GM19025 (cell line): Measurements from ENCODE around the gene DYSF.
"Not testable (repeated sequence)": the region's sequence is repeated elsewhere in the genome, so short reads cannot be mapped to it uniquely, and the experiment has no call there.

Experiments
- ATAC-seq: cut with Tn5 transposase; IDR thresholded peaks from one replicate; pipeline ENCODE4 v1.9.1; 2021; ENCODE audit warnings: mild to moderate bottlenecking, low read depth, moderate library complexity; ENCODE audit not compliant: unreplicated experiment

The DYSF gene

DNA sequence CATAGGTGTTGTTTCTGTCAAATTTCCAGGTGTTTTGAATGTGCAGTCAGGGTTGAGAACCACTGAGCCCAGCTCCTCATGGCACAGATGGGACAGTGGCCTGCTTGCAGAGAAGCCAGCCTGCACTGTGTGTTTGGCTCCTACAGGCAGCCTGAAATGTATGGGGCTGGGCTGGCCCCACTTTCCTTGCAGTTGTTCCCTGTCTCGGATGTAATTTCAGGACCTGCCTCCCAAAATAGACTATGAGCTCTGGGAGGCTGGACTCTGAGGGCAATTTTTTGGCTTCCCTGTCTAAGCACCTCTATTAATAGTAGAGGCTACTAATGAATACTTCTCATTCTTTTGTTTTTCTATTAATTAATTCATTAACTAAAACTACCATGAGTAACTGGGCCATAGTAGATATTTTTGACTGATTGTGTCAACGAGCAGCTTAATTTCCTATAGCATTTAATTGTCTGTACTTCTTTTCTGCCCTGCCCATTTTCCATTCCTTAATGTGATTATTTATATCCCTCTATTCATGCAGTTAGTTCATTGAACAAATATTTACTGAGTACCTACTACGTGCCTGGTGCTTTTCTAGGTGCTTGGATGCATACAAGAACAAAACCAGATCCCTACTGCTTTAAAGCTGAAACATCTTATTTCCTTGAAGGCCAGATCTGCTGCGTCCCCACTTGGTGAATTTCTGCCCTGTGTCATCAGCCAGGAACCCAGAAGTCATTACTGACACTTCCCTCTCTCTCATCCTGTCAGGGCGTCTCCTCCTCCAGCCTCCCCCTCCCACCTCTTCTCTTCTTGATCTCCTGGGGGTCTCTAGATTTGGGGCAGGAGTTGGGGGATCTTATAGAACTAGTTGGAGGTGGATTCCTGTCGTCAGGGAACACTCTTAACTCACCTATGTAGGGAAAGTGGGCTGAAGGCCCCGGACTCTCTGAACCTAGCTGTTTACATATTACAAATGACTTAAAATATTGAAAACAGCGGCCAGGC, 16.3 kb downstream of the DYSF start:
- ATAC-seq: no peak

DNA sequence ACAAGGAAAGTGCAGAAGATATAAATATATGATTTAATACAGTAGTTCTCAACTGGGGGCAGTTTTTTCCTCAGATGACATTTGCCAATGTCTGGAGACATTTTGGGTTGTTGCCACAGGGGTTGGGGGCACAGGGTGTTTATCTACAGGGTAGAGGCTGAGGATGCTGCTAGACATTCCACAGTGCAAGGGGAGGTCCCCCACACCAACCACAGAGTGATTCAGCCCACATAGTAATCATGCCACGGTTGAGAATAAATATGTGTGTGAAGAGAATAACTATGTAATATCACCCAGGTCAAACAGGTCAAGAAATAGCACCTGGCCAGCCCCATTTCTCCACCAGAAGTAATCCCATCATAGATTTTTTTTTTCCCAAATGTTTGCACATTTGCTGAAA, 17.9 kb downstream of the DYSF start:
- ATAC-seq: no peak

DNA sequence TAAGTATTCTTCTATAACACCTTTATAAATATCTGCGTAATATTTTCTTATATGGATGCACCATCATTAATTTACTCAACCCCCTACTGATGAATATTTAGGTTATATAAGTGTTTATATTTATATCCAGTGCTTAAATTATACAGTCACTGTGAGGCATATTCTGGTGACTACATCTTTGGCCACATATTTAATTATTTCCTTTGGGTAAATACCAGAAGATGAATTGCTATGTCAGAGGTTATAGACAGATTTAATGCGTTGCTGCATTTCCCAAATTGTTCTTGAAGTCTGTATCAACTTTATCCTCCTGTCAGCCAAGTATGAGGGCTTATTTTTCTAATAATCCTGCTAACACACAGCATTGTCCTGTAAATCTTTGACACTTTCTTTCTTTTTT, 18.7 kb downstream of the DYSF start:
- no peak for ATAC-seq

DNA sequence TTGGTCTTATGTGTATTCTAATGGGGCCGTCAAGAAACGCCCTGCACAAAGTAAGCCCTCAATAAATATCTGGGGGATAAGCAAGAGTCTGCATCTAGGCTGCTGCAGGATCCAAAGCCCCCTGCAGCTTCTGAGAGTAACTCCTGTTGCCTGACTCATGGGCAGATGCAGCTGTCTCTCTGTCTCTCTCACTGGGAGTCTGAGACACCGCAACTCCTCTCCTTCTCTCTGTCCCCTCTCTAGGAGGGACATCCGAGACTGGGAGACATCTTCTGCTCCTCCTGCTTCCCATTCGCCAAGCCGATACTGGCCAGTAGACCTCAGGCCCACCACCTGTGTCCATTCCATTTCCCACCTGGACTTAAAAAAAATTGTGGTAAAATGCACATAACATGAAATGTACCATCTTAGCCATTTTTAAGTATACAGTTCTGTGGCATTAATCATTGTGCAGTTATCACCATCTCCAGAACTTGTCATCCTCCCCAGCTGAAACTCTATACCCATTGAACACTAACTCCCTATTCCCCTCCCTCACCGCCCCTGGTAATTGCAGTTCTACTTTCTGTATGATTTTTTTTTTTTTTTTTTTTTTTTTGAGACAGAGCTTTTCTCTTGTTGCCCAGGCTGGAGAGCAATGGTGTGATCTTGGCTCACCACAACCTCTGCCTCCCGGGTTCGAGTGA, 20.1 kb downstream of the DYSF start:
- no peak for ATAC-seq

DNA sequence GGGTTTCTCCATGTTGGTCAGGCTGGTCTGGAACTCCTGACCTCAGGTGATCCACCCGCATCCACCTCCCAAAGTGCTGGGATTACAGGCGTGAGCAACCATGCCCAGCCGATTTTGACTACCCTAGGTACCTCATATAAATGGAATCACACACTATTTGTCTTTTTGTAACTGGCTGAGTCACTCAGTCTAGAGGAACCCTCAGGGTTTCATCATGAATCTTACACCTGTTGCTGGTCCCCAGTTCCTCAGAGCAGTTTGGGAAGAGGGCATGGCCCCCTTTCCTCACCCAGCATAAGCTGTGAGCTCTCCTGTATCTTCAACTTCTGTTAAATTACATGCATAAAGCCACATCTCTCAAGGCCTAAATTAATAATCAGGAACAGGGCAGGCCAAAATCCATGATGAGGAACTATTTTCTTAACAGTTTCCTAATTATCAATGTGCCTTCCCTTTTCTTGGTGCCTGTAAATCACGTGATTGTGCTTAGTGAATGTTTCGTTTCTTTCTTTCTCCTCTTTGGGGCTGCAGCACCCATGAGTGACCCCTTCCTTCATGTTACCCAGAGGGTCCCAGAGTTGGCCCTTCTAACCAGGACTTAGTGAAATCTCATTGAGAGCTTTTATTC, 20.9 kb downstream of the DYSF start:
- no peak for ATAC-seq

DNA sequence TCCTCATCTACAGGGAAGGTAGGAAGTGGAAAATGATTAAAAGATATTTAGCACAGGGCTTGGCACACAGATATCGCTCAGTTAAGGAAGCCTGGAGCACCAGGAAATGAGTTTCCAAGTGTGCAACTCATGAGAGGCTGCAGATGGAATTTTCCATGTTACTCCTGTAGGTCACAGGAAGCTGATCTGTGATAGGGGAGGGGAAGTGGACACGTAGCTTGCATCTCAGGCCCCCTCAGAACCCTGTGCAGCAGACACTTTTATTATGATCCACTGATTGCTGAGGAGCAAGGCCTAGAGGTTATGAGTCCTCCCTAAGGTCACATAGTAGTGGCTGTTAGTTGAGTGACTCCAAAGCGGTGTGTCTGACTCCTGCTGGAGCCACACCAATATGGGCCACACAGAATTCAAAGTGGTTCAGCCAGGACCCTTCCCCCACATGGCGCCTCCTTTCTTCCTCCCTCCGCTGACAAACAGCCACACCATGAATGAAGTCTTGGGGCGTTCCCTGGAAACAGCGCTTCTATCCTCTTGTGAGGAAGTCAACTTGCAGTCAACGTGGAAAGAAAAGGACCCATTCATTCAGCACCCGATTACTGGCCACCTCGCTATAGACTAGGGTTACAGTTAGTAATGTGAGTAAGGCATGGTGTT, 21.5 kb downstream of the DYSF start:
- no peak for ATAC-seq

DNA sequence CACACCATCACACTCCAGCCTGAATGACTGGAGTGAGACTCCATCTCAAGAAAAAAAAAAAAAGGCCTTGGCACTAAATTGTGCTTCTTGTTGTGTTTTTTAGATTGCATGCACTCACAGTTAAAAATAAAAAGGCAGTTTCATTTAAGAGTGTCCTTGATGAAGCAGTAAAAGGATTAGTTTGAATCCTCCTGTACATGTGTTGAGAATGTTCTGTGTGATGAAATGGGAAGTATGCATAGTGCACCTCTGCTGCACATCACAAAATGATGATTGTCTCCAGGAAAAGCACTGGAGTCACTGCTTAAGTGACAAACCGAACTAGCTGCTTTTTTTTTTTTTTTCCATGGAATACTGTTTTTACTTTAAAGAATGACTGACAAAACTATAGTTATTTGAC, 23.1 kb downstream of the DYSF start:
- ATAC-seq: no peak

DNA sequence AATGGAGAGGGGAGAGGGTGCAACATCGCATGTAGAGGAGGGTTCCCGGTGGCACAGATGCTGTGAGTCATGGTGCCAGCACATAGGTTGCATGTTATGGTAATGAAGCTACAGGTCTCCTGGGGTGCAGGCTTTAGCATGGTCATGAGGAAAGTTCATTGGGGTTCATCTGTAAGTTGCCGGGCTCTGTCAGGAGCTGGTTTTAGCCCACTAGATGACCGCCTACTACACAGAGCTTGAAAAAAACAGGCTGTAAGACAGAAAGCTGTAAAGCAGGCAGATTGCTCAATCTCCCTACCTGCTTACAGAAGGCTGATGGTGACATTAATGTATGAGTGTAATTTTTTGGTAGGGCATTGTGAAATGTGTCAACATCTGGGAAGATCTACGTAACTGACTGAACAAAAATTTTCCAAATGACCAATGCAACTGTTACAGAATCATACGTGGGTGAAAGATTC, 23.9 kb downstream of the DYSF start:
- no peak for ATAC-seq

DNA sequence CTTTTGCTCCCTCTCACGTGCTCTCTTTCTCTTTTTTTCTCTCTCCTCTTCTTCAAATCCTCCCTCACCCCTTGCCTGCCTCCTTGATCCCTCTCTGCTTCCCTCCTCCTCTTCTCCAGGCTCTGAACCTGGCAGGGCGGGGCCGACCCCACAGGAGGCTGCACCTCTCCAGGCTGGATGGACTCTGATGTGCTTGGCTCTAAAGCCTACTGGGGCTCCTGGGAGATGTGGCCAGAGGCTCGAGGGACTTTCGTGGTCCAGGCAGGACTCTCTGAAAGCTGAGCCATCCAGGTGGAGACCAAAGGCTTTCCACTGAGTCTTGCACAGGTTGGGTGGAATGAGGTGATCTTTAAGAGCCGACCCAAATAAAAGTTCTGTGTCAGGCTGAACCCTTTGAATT, 25.4 kb downstream of the DYSF start:
- no peak for ATAC-seq

DNA sequence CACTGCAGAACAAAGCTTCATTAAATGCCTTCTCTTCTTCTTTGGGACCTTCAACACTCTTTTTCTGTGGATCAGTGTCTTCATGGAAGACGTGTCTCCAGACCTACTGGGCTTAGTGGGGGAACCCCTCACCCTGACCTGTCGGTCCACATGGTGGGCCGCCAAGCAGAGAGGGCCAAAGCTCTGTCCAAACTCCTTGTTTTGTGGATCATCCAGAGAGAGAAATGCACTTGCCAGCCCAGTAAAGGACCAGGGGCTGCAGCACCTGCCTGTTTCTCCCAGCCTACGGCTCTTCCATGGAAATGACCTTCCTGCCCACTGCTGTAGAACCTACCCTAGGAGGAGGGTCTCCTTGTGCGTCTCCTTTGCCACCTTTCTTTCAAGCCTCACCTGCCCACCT, 25.9 kb downstream of the DYSF start:
- no peak for ATAC-seq

DNA sequence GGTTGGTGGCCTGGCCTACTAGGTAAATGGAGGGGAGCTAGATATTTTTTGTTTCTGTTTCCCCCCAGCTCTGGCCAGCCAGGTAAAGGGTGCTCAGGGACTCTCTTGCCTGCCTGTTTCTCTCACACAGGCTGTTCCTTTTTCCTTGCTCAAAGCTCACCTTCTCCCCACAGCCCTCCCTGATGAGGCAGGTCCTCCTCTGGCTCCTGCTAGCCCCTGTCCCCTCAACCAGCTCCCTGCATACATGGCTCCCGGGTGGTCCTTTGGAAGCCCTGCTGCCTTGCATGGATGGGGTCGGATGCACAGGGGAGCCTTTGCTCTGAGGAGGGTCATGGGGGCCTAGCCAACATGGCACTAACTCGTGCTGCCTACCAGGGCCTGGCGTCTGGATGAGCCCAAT, 27.8 kb downstream of the DYSF start:
- ATAC-seq: no peak

DNA sequence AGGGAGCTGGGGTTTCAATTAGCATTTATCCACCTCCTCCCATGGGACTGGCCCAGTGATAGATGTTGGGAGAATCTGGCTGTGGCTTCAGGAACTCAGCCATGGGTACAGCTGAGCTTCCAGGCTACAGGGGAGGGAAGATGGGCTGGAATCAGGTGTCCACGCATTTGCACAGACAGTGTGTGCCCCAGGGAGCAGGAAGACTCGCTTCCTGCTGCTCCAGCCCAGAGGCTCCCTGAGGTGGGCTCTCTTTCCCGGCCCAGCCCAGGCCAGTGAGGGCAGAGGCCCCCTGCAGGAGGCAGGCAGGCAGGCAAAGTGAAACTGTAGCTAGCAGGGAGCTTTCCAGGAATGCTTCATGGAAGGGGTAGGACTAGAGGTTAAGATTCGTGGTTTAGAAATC, 28.7 kb downstream of the DYSF start:
- ATAC-seq: no peak

DNA sequence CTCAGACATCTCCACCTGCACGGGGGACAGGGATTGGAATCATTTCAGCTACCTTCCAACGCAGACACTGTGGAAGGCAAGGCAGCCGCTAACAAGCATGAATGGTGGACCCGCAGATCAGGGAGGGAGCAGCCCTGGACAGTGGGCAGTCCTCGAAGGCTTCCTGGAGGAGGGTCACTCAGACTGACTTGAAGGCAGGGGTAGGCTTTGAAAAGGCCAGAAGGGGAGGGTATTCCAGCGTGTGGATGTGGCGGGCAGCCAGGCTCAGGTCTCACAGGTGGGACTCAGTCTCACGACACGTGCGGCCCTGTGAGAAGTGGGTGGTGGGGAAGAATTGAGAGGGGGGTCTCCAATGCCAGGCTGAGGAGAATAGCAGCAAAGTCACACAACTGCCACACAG, 29.9 kb downstream of the DYSF start:
- ATAC-seq: no peak

DNA sequence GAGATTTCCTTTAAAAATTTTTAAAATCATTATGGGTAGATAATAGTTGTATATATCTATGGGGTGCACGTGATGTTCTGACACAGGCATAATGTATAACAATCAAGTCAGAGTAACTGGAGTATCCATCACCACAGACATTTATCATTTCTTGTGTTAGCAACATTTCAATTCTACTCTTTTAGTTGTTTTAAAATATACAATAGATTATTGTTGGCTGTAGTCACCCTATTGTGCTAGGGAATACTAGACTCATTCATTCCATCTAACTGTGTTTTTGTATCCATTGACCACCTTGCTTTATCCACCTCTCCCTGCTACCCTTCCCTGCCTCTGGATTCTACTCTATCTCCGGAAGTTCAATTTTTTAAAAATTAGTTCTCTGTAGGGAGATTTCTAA, 31.0 kb downstream of the DYSF start:
- ATAC-seq: no peak

DNA sequence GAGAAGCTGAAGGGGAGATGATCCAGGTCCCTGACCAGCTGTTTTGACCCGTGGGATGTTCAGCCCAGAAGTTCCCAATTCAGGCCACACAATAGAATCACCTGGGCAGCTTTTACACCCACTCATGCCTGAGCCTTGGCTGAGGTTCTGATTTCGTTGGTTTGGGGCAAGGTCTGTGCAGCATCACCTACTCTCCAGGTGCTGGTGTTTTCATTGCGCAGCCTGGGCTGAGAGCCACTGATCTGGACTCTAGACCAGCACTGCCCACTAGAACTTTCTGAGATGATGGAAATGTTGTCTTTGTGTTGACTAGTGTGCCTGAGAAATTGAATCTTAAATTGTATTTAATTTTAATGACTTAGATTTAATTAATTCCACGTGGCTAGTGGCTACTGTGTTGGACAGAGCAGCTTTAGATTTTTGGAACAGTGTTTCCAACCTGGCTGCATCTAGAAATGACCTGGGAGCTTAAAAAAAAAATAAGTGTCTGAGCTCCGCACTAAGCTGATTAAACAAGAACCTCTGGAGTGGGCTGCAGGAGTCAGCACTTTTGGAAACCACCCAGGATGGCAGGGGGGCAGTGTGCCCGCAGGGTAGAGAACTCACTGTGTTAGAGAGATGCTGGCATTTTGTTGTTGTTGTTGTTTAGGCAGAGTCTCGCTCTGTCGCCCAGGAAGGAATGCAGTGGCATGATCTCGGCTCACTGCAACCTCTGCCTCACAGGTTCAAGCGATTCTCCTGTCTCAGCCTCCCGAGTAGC, 33.7 kb downstream of the DYSF start:
- no peak for ATAC-seq

DNA sequence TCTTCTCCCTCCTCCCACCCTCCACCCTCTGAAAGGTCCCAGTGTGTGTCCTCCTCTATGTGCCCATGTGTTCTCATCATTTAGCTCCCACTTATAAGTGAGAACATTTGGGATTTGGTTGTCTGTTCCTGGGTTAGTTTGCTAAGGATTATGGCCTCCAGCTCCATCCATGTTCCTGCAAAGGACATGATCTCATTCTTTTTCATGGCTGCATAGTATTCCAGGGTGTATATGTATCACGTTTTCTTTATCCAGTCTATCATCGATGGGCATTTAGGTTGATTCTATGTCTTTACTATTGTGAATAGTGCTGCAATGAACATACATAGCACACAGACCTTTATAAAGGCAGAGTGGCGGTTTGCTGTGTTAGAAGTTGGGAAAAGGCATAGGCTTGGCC, 38.2 kb downstream of the DYSF start:
- ATAC-seq: not testable (repeated sequence)

DNA sequence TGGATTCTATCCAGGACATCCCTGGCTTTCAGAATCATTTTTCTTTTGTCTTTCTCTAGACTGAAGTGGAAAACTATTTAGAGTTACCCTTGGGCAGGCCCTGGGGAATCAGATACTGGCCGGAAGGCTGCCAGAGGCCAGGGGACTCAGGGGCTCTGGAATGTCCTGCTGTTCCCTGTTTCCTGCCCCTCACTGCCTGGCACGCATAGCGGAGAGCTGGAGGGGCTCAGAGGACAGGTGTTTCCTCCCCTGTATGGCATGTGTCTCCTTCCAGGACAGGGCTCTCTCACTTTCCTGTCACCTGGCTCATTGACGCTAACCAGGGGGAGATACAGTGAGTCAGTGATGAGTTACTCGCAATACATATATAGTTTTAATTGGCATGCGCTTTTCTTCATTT, 38.8 kb downstream of the DYSF start:
- ATAC-seq: no peak

DNA sequence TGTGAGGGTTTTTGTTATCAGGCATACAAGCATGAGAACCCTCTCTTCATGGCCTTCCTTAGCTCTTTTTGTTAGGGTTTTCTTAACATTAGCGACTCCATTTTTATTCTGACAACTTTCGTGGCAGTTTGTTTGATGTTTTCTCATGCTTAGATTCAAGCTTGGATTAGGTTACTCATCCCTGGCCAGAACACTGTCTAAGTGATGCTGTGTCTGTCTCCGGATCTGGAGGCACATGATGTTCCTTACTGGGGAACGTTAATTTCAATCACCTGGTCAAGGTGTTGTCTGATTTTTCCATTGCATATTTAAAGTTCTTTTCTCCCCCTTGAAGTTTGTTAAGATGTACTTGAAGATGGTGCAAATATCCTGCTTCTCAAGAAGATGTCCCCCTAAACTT, 40.7 kb downstream of the DYSF start:
- ATAC-seq: no peak

DNA sequence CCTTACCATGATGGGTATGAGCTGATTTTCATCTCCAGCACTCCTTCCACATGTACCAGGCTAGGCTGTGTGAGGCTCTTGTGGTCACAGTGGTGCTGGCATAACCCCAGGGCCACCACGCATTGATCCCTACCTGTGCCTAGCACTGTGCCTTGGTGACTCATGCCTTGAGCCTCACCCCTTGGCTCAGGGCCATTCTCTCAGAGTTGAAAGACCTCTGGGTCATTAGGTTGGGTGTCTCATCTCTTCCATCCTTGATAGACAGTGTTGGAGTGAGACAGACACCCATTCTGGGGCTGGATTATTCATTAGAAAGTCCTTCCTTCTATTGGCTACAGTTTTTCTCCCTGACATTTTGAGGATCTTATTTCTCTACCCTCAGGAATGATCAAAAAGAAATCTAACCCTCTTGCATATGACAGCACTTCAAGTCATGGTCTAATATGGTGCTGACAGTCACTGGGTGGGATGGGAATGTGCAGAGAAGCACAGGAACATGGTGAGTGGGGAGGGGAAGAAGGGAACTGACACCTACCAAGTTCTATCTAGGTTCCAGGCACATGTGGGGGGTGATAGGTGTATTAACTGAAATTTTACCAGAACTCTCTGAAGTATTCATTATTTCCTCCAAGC, 41.3 kb downstream of the DYSF start:
- no peak for ATAC-seq
